Stimulated activated CD8-positive, alpha-beta memory T cell treated with anti-CD3 and anti-CD28 coated beads, Interleukin-7, amount 100 ng/mL, for 48 hours (primary cell): ENCODE measurements around the gene TBC1D28.
"Not testable (repeated sequence)": the region's sequence is repeated elsewhere in the genome, so short reads cannot be mapped to it uniquely, and the experiment has no call there.

ENCODE experiments used
- DNase-seq, 2 donors: peaks; one replicate each; pipeline ENCODE4 v3.0.0-alpha.2; 2020; ENCODE audit warnings: low read depth in 1 of 2; ENCODE audit errors: extremely low read depth in 1 of 2

Gene TBC1D28

GRCh38 chr17:18644291-18644690, at the start of gene TBC1D28:
TBC1D28 (minus strand) TSS chr17:18644391; CDS start chr17:18641352, 3,039 bp downstream.
- not testable (repeated sequence) for DNase-seq

GRCh38 chr17:18682668-18683067, 38.5 kb upstream of the TBC1D28 start:
- not testable (repeated sequence) for DNase-seq

DNA sequence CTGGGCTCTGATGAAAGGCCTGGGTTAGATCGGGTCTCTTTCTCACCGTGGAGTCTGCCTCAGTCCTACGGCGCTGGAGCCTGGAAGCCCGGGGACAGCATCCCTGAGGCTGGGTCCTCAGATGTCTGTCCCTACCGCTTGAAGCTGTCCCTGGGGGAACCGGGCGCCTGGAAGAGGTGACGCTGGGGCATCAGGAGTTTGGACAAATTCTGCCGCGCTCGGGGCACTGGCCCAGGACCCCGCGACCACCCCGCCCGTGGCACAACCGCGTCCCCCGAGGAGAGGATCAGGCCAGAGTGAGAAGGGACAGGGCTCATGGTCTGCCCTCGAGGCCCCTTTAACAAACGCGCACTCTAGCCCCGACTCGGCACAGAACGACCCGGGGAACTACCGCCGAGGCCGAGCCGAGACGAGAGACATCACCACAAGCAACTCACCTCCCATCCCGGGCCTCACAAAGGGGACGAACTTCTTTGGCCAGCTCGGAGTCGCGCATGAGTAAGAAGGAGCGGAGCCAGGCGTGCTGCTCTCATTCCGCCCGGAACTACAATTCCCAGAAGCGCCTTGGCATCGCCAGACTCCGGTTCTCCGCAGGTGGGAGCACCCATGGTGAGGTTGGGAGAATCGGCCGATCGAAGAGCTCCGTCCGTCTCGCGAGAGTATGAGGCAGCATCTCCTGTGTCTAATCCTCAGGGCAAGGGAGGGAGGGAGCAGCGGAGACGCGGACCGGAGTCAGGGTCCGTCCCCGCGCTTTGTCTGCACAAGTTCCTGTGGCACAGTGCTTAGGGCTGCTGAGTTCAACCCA, 37.8 kb upstream of the TBC1D28 start, which contains the start of gene FOXO3B:
FOXO3B (minus strand) TSS at position 548 of the 805 bp plus-strand sequence. CDS start 663 bp downstream, outside the sequence.
- peak; percentile 70 to 71 for DNase-seq

GRCh38 chr17:18677381-18677780, 33.2 kb upstream of the TBC1D28 start:
- DNase-seq, result not testable (repeated sequence)

- DNase-seq, result not testable (repeated sequence)
Observed at GRCh38 chr17:18676928-18677327, 32.7 kb upstream of the TBC1D28 start.

- DNase-seq, result not testable (repeated sequence)
Observed at GRCh38 chr17:18672395-18673227, 28.4 kb upstream of the TBC1D28 start.

DNA sequence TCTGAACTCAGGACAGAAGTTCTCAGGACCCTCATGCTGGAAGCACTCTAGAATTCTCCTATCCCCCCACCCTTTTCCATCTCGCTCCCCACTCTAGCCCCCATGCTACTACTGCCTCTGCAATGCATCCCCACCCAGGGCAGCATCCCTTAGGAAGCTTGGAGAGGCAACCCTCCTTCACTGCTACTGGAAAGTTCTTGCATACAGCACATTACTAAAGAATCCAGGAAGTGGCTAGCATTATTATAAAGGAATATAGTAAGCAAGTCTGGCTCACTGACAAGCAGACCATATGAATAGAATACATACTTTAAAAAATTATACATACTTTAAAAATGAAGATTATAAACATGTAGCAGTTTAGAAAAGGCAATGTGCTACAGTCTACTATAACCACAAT, 24.4 kb upstream of the TBC1D28 start:
- not testable (repeated sequence) for DNase-seq

- not testable (repeated sequence) for DNase-seq
Observed at GRCh38 chr17:18667535-18667934, 23.3 kb upstream of the TBC1D28 start.

GRCh38 chr17:18666326-18666725, 22.1 kb upstream of the TBC1D28 start:
- not testable (repeated sequence) for DNase-seq

DNA sequence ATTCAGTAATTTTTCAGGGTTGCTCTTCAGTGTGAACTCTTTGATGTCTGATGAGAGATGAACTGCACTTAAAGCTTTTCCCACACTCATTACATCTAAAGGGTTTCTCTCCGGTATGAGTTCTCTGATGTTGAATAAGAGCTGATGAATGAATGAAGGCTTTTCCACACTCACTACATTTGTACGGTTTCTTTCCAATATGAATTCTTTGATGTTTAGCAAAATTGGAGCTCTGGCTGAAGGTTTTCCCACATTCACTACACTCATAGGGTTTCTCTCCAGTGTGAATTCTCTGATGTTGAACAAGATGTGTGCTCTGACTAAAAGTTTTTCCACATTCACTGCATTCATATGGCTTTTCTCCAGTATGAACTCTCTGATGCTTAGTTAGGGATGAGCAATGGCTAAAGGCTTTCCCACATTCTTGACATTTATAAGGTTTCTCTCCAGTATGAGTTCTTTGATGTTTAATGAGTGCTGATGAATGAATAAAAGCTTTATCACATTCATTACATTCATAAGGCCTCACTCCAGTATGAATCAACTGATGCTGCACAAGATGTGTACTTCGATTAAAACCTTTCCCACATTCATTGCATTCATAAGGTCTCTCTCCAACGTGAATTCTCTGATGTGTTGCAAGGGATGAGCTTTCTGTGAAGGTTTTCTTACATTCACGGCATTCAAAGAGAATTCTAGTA, 17.9 kb upstream of the TBC1D28 start:
- DNase-seq, result not testable (repeated sequence)

DNA sequence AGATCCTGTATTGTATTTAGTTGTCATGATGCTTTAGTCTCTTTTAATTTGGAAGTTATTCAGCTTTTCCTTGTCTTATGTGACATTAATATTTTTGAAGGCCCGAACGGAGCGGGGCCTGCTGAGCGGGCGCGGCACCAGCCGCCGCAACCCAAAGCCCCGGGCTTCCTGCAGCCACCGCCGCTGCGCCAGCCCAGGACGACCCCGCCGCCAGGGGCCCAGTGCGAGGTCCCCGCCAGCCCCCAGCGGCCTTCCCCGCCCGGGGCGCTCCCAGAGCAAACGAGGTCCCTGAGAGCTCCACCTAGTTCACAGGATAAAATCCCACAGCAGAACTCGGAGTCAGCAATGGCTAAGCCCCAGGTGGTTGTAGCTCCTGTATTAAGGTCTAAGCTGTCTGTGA, 5.9 kb upstream of the TBC1D28 start:
- DNase-seq, result not testable (repeated sequence)

- DNase-seq, result not testable (repeated sequence)
Observed at GRCh38 chr17:18643124-18643523, 1.1 kb downstream of the TBC1D28 start.

DNA sequence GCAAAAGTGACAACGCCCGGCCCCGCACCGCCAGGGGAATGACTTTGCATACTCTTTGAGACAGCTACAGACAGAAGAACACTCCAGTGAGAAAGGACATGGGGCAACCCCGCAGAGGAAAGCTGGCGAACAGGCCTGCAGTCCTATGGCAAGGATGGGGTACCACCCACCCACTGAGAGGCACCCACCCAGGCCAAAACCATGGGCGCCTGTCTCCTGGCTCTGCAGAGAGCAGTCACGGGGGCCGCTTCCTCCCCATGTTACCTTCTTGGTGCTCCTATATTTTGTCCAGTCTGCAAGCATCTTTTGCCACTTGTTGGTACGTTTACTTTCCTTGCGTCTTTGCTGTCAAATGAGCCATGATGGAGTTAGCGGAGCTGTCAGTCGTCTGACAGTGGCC, 5.8 kb downstream of the TBC1D28 start:
- not testable (repeated sequence) for DNase-seq

DNA sequence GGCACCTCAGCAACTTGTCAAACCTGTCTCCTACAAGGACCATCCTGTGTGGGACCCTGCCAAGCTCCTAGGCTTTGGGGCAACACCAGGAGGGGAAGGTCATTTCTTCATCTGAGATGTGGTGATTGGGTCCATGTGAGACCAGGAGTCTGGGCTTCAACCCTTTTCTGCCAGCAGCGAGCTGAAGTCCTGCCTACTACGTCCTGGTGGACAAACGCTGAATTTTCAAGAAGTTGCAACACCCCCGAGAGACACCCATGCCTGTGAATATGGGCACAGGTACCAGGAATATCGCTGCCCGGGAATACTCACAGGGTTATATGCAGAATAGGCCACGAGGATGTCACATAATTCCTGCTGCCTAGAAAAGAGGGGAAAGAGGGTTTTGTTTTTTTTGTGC, 8.0 kb downstream of the TBC1D28 start:
- not testable (repeated sequence) for DNase-seq

DNA sequence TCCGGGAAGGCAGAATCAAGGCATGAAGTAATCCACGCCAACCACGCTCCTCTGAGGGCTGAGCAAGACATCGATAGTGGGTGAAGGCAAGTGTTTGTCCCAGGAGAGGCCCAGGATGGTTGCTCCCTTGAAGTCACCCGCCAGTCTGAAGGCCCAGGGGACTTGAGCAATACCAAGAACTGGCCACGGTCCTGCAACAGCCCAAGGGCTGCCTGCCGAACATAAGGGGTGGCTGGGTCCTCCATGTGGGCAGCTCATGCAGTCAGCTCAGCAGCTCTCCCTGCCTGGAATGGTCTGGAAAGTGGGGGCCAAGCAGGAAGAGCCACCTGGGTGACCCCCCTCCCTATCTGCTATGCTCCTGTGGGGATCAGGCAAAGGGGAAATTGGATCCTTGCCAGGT, 8.4 kb downstream of the TBC1D28 start:
- not testable (repeated sequence) for DNase-seq

DNA sequence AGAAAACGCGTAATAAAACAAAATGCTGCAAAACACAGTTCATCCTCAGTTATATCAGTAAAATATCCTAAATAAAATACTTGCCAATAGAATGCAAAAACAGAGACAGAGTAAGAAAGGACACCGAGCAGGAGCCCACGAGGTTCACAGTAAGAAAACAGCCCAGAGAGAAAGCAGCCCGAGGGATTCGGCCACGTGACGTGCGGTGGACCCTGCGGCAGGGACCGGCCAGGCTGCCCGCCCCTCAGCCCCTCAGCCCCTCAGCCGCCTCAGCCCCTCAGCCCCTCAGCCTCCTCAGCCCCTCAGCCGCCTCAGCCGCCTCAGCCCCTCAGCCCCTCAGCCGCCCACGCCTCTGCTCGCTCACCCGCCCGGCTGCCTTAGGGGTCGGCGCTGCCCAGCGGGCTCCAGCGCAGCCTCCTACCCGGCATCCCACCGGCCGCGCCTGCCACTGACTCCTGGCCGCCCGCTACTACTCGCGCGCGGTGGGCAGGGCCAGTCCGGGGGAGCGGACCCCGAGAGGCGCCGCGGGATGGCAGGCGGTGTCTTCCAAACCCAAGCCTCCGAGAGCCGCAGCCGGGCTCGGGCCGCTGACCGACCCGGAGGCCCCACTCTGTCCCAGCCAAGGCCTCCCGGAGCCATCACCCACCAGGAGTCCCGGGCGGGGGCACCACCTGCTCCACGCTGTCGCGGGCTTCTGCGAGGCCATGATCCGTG, 9.5 kb downstream of the TBC1D28 start:
- not testable (repeated sequence) for DNase-seq

- DNase-seq, result no peak
Observed at GRCh38 chr17:18626152-18626870, 17.9 kb downstream of the TBC1D28 start.

DNA sequence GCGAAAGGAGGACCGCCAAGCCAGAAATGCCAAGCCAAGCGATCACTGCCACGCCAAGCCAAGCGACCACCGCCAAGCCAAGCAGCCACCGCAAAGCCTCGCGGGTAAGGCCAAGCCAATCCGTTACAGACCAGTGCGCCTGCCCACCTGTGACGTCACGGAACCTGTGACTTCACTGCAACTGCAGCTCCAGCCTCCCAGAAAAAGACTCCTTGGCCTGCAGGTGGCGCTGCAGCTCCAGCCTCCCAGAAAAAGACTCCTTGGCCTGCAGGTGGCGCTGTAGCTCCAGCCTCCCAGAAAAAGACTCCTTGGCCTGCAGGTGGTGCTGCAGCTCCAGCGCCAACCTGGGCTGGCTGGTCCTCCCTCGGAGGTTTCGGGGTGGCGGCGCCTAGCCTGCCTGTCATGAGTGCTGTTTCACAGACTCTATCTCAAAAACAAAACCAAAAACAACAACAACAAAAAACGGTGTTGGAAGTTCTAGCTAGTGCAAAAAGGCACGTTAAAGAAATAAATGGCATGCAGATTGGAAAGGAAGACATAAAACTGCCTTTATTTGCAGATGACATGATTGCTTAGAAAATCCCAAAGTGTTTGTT, 18.6 kb downstream of the TBC1D28 start:
- peak; percentile 81 to 97 for DNase-seq

- DNase-seq, result not testable (repeated sequence)
Observed at GRCh38 chr17:18624862-18625501, 19.2 kb downstream of the TBC1D28 start.
